Esophagus squamous epithelium (tissue), 4 donors: ENCODE data around the gene HNRNPM.

Experiments
- POLR2A ChIP-seq, 4 donors: fragments of 450-650 bp; IDR thresholded peaks; one replicate each; pipeline ENCODE4 v1.6.1; 2017; ENCODE audit warnings: antibody characterized with exemption in 4 of 4, mild to moderate bottlenecking in 4 of 4, moderate library complexity in 3 of 4
- TF ChIP-seq, protein P1 (sequence below), 6 experiments: fragments of 450-650 bp in 4 of 6; fragments of 200-600 bp in 2 of 6; sonication (generic) in 2 of 6; IDR thresholded peaks; one replicate each; pipeline ENCODE4 v1.5.1; 2016 to 2019; ENCODE audit warnings: antibody characterized with exemption in 6 of 6, mild to moderate bottlenecking in 4 of 6, moderate library complexity in 4 of 6

DNA sequence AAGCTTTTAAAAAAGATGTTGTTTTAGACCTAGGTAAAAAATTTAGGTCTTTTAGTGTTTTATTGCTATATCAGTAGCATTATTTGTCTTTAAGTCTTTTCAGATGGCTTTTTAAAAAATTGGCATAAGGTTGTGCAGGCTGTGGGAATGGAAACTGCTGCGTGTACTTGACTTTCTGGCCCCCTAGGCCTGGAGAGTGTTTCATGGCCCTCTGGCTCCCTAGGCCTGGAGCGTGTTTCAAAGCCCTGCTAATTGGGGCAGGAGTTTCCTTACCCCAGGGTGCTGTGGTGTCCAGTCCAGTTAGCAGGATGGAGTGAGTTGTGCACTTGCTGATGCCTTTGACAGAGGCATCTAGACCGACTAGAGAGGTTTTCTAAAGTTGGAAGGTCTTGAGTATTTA, 33.8 kb downstream of the HNRNPM start:
- TF ChIP-seq, protein P1, sequence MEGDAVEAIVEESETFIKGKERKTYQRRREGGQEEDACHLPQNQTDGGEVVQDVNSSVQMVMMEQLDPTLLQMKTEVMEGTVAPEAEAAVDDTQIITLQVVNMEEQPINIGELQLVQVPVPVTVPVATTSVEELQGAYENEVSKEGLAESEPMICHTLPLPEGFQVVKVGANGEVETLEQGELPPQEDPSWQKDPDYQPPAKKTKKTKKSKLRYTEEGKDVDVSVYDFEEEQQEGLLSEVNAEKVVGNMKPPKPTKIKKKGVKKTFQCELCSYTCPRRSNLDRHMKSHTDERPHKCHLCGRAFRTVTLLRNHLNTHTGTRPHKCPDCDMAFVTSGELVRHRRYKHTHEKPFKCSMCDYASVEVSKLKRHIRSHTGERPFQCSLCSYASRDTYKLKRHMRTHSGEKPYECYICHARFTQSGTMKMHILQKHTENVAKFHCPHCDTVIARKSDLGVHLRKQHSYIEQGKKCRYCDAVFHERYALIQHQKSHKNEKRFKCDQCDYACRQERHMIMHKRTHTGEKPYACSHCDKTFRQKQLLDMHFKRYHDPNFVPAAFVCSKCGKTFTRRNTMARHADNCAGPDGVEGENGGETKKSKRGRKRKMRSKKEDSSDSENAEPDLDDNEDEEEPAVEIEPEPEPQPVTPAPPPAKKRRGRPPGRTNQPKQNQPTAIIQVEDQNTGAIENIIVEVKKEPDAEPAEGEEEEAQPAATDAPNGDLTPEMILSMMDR (IDR thresholded peaks at IDR 0.05) = no peak
- TF ChIP-seq POLR2A (IDR thresholded peaks at IDR 0.05) = no peak
